ENCODE data around the gene TMC3.

- no peak for TF ChIP-seq CTCF (IDR thresholded peaks at IDR 0.05)
- no peak for TF ChIP-seq EP300 (IDR thresholded peaks at IDR 0.05)
- TF ChIP-seq POLR2A (IDR thresholded peaks at IDR 0.05), result no peak
These were observed 13.8 kb upstream of the TMC3 start for GRCh38 chr15:81387621-81388435.

Measured in stomach (tissue), 4 donors.